ENCODE data around the gene TBC1D32. TPM values are rescaled to one million over a fixed set of nuclear protein-coding genes. Genes with fewer than 3 reads are reported as not detected.

TBC1D32 gene
- total RNA-seq, 6 experiments from 2014 or later, result 0.65 to 2.3 (median 1.7) TPM

DNA sequence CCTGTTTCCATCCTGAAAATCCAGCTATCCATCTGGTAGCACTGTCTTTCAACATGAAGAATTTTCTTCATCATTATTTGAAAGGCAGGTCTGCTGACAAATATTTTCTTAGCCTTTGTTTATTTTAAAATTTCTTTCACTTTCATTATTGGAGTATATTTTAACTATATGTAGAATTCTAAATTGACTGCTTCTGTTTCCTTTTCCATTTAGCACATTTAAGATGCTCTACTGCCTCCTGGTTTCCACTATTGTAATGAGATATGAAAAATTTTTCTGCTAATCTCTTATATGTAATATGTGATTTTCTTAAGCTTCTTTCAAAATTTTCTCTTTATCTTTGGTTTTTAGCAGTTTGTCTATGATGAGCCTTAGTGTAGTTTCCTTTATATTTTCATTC is 97.3 kb downstream of the TBC1D32 start:
- intact Hi-C loops (cut with DNase I), result no loop called here
- Histone ChIP-seq H3K27ac (no peak overlapping the region), H3K36me3 (no peaks in the 10 kb centered on the region), H3K27me3 (no peaks in the 10 kb centered on the region), H3K4me3 (no peak overlapping the region), H3K4me1 (no peaks in the 10 kb centered on the region), H3K9me3 (no peaks in the 10 kb centered on the region)
- ATAC-seq, result no peak
- no peak for DNase-seq
- TF ChIP-seq POLR2A (IDR thresholded peaks at IDR 0.05), result no peak
- TF ChIP-seq, protein P1, sequence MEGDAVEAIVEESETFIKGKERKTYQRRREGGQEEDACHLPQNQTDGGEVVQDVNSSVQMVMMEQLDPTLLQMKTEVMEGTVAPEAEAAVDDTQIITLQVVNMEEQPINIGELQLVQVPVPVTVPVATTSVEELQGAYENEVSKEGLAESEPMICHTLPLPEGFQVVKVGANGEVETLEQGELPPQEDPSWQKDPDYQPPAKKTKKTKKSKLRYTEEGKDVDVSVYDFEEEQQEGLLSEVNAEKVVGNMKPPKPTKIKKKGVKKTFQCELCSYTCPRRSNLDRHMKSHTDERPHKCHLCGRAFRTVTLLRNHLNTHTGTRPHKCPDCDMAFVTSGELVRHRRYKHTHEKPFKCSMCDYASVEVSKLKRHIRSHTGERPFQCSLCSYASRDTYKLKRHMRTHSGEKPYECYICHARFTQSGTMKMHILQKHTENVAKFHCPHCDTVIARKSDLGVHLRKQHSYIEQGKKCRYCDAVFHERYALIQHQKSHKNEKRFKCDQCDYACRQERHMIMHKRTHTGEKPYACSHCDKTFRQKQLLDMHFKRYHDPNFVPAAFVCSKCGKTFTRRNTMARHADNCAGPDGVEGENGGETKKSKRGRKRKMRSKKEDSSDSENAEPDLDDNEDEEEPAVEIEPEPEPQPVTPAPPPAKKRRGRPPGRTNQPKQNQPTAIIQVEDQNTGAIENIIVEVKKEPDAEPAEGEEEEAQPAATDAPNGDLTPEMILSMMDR (IDR thresholded peaks at IDR 0.05), result no peak

DNA sequence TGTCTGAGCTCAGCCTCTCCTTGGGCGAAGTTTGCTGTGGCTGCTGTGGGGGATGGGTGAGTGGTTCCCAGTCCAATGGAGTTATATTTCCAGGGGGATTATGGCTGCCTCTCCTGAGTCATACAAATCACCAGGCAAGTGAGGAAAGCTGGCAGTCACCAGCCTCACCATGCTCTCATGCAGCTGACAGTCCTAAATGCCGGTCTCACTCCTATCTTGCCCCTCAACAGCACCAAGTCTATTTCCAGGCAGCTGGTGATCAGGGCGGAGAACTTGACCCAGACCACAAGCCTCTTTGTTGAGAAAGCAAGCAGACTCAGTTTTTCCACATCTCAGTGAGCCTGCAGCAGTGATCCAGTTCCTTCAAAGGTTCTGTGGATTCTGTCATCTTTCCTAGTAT is 98.9 kb downstream of the TBC1D32 start:
- 100% methylated on average over 1 of the region's 3 CpGs for WGBS (ENCODE audit: insufficient coverage, low coverage, low lambda C conversion rate, missing lambda C conversion rate)
- no peaks in the 10 kb centered on the region for H3K27me3 ChIP-seq
- DNase-seq (no peak), ATAC-seq (no peak)
- H3K27ac ChIP-seq, result no peak overlapping the region
- intact Hi-C loops (cut with DNase I), result no loop called here
- TF ChIP-seq, protein P1 (IDR thresholded peaks at IDR 0.05), result no peak
- TF ChIP-seq POLR2A (IDR thresholded peaks at IDR 0.05), result no peak
- H3K9me3 ChIP-seq, result no peaks in the 10 kb centered on the region
- H3K36me3 ChIP-seq, result no peaks in the 10 kb centered on the region
- no peak overlapping the region for H3K4me3 ChIP-seq
- H3K4me1 ChIP-seq, result no peaks in the 10 kb centered on the region

DNA sequence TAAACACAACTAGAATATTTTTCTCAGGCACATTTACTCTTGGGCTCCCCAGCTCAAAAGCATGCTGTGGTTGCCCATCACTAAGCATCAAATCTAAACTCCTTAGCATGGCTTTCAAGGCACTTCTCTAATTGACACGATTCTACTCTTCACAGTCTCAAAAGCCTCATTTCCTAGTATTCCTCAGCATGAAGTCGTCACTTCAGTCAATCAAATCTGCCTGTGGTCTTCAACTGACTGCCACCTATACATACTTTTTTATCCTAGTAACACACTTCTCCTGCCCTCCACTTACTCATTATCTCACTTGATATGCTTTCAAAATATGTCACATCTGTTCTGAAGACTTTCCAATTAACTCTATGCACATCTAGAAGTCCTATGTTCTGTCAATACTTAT is 110.3 kb downstream of the TBC1D32 start:
- 58% methylated on average over 2 of the region's 2 CpGs for WGBS (ENCODE audit: insufficient coverage, low coverage, low lambda C conversion rate, missing lambda C conversion rate)
- TF ChIP-seq POLR2A (IDR thresholded peaks at IDR 0.05), result no peak
- TF ChIP-seq, protein P1 (IDR thresholded peaks at IDR 0.05), result no peak
- intact Hi-C loops (cut with DNase I), result no loop called here
- no peaks in the 10 kb centered on the region for H3K4me1 ChIP-seq
- ATAC-seq (no peak), DNase-seq (no peak)
- no peaks in the 10 kb centered on the region for H3K9me3 ChIP-seq
- no peaks in the 10 kb centered on the region for H3K27me3 ChIP-seq
- no peak overlapping the region for H3K27ac ChIP-seq
- H3K4me3 ChIP-seq, result no peak overlapping the region
- H3K36me3 ChIP-seq, result no peaks in the 10 kb centered on the region

DNA sequence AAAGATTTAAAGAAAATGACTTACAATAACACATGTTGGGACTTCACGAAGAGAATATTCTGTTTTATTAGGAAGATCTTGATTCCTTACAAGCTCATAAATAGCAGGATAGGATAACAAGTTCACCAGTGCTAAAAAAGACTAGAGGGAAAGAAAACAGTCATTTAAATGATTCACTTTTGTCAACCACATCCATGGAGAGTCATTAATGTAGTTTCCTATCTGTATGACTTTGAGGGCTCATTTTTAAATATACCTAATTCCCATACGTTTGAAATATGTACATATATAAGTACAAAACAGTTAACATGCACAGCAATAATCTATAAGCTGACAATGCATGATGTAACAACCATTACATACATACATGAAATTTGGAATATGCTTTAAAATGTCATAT is 111.1 kb downstream of the TBC1D32 start:
- DNase-seq (no peak), ATAC-seq (no peak)
- Histone ChIP-seq H3K4me3 (no peak overlapping the region), H3K36me3 (no peaks in the 10 kb centered on the region), H3K27ac (no peak overlapping the region), H3K4me1 (no peaks in the 10 kb centered on the region), H3K27me3 (no peaks in the 10 kb centered on the region), H3K9me3 (no peaks in the 10 kb centered on the region)
- intact Hi-C loops (cut with DNase I), result no loop called here
- 55% methylated on average over 2 of the region's 2 CpGs for WGBS (ENCODE audit: insufficient coverage, low coverage, low lambda C conversion rate, missing lambda C conversion rate)
- TF ChIP-seq, protein P1 (IDR thresholded peaks at IDR 0.05), result no peak
- no peak for TF ChIP-seq POLR2A (IDR thresholded peaks at IDR 0.05)

DNA sequence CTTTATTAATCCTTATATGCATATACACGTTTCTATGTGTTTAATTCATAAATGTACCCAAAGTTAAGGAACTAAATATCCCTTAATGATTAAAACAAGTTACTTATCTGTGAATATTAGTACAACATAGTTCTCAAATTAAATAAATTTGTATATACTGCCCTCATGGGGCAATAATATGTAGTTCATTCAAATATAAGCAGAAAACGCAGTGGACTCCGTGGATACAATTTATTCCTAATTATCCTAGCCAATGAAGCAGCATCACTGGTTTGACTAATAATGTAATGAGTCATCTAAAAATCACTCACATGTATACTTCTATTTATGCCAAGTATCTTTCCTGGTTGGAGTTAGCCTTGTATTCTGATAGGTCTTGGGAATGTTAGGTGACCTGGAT is 111.6 kb downstream of the TBC1D32 start:
- no peak overlapping the region for H3K27ac ChIP-seq
- WGBS (ENCODE audit: insufficient coverage, low coverage, low lambda C conversion rate, missing lambda C conversion rate), result 21% methylated on average over 3 of the region's 3 CpGs
- H3K4me1 ChIP-seq, result no peaks in the 10 kb centered on the region
- H3K36me3 ChIP-seq, result no peaks in the 10 kb centered on the region
- intact Hi-C loops (cut with DNase I), result no loop called here
- no peaks in the 10 kb centered on the region for H3K27me3 ChIP-seq
- TF ChIP-seq, protein P1 (IDR thresholded peaks at IDR 0.05), result peak in 2 of 4 donors; percentile 29 to 33
- TF ChIP-seq POLR2A (IDR thresholded peaks at IDR 0.05), result no peak
- DNase-seq, result no peak
- no peak overlapping the region for H3K4me3 ChIP-seq
- H3K9me3 ChIP-seq, result no peaks in the 10 kb centered on the region
- ATAC-seq, result peak in 1 of 4 donors; percentile 50
